HEK293 (cell line): ENCODE measurements around the gene EYA2.

Source experiments
- ATF2 ChIP-seq: fragments of 450-650 bp; formaldehyde crosslinking; IDR thresholded peaks from 2 replicates; pipeline ENCODE4 v1.5.1; 2016; ENCODE audit warnings: missing biosample characterization, missing genetic modification characterization, low read depth
- CTCF ChIP-seq: fragments of 450-650 bp; formaldehyde crosslinking; IDR thresholded peaks from 2 replicates; pipeline ENCODE4 v1.5.1; 2016; ENCODE audit warnings: missing biosample characterization, missing genetic modification characterization
- KLF16 ChIP-seq: fragments of 450-650 bp; formaldehyde crosslinking; IDR thresholded peaks from 2 replicates; pipeline ENCODE4 v1.5.1; 2017; ENCODE audit warnings: missing biosample characterization, missing genetic modification characterization
- REST ChIP-seq: fragments of 450-650 bp; formaldehyde crosslinking; IDR thresholded peaks from 2 replicates; pipeline ENCODE4 v1.5.1; 2016; ENCODE audit warnings: missing biosample characterization, missing genetic modification characterization
- SP2 ChIP-seq: fragments of 450-650 bp; formaldehyde crosslinking; IDR thresholded peaks from 2 replicates; pipeline ENCODE4 v1.5.1; 2016; ENCODE audit warnings: missing biosample characterization, missing genetic modification characterization
- ZBTB20 ChIP-seq: fragments of 450-650 bp; formaldehyde crosslinking; IDR thresholded peaks from 2 replicates; pipeline ENCODE4 v1.5.1; 2016; ENCODE audit warnings: missing biosample characterization, missing genetic modification characterization
- ZBTB21 ChIP-seq: fragments of 450-650 bp; formaldehyde crosslinking; IDR thresholded peaks from 2 replicates; pipeline ENCODE4 v1.5.1; 2017; ENCODE audit warnings: missing biosample characterization, missing genetic modification characterization
- ZNF138 ChIP-seq: fragments of 450-650 bp; formaldehyde crosslinking; IDR thresholded peaks from 2 replicates; pipeline ENCODE4 v1.5.1; 2016; ENCODE audit warnings: missing biosample characterization, missing genetic modification characterization, borderline replicate concordance
- ZNF23 ChIP-seq: fragments of 450-650 bp; formaldehyde crosslinking; IDR thresholded peaks from 2 replicates; pipeline ENCODE4 v1.5.1; 2016; ENCODE audit warnings: missing biosample characterization, missing genetic modification characterization, borderline replicate concordance
- ZSCAN23 ChIP-seq: fragments of 450-650 bp; formaldehyde crosslinking; IDR thresholded peaks from 2 replicates; pipeline ENCODE4 v1.5.1; 2016; ENCODE audit warnings: missing biosample characterization, missing genetic modification characterization

- TF ChIP-seq REST (tag by site-specific recombination) (no peak), KLF16 (tag by site-specific recombination) (no peak), CTCF (tag by site-specific recombination) (no peak), ATF2 (tag by site-specific recombination) (no peak), ZNF23 (tag by site-specific recombination) (no peak), ZSCAN23 (tag by site-specific recombination) (no peak), ZBTB21 (tag by site-specific recombination) (no peak), SP2 (no peak), ZNF138 (tag by site-specific recombination) (no peak), ZBTB20 (tag by site-specific recombination) (no peak)
These were observed 212.1 kb downstream of the EYA2 start for GRCh38 chr20:47106786-47107185.
